Stimulated activated CD8-positive, alpha-beta memory T cell treated with anti-CD3 and anti-CD28 coated beads, Interleukin-4, amount 100 ng/mL, for 24 hours (primary cell): Measurements from ENCODE around the gene FBXO7.

ENCODE experiments used
- DNase-seq: peaks from one replicate; pipeline ENCODE4 v3.0.0-alpha.2; 2020; ENCODE audit warnings: low read depth

The FBXO7 gene

GRCh38 chr22:32531931-32532819 lies 57.6 kb downstream of the FBXO7 start:
- no peak for DNase-seq

GRCh38 chr22:32532820-32533128 lies 58.2 kb downstream of the FBXO7 start:
- no peak for DNase-seq

- DNase-seq, result no peak
These were observed 58.9 kb downstream of the FBXO7 start for GRCh38 chr22:32533265-32534111.

GRCh38 chr22:32534252-32535235 lies 59.9 kb downstream of the FBXO7 start:
- DNase-seq, result no peak

GRCh38 chr22:32535531-32536190 lies 61.0 kb downstream of the FBXO7 start:
- no peak for DNase-seq

GRCh38 chr22:32536352-32536751 lies 61.7 kb downstream of the FBXO7 start:
- DNase-seq, result no peak

- DNase-seq, result no peak
These were observed 63.9 kb downstream of the FBXO7 start for GRCh38 chr22:32538521-32538920.

GRCh38 chr22:32539631-32540421 lies 65.2 kb downstream of the FBXO7 start:
- no peak for DNase-seq

- no peak for DNase-seq
These were observed 66.9 kb downstream of the FBXO7 start for GRCh38 chr22:32541481-32541880.

- DNase-seq, result no peak
These were observed 67.6 kb downstream of the FBXO7 start for GRCh38 chr22:32542066-32542676.

- no peak for DNase-seq
These were observed 68.2 kb downstream of the FBXO7 start for GRCh38 chr22:32542677-32543357.

- no peak for DNase-seq
These were observed 70.4 kb downstream of the FBXO7 start for GRCh38 chr22:32544953-32545558.

GRCh38 chr22:32545801-32546200 lies 71.2 kb downstream of the FBXO7 start:
- DNase-seq, result no peak

GRCh38 chr22:32546496-32546895 lies 71.9 kb downstream of the FBXO7 start:
- no peak for DNase-seq

- DNase-seq, result no peak
These were observed 72.3 kb downstream of the FBXO7 start for GRCh38 chr22:32546935-32547334.

- DNase-seq, result no peak
These were observed 73.4 kb downstream of the FBXO7 start for GRCh38 chr22:32548039-32548438.
